ENCODE measurements around the gene FBXW2. TPM values are rescaled to one million over a fixed set of nuclear protein-coding genes. Genes with fewer than 3 reads are reported as not detected.

The FBXW2 gene
- total and polyA plus RNA-seq, 10 of the 15 experiments (the other 5 are each of a cell fraction or from before 2014, with no cell fraction given), result 2.9 to 56.9 (median 39.1) TPM

DNA sequence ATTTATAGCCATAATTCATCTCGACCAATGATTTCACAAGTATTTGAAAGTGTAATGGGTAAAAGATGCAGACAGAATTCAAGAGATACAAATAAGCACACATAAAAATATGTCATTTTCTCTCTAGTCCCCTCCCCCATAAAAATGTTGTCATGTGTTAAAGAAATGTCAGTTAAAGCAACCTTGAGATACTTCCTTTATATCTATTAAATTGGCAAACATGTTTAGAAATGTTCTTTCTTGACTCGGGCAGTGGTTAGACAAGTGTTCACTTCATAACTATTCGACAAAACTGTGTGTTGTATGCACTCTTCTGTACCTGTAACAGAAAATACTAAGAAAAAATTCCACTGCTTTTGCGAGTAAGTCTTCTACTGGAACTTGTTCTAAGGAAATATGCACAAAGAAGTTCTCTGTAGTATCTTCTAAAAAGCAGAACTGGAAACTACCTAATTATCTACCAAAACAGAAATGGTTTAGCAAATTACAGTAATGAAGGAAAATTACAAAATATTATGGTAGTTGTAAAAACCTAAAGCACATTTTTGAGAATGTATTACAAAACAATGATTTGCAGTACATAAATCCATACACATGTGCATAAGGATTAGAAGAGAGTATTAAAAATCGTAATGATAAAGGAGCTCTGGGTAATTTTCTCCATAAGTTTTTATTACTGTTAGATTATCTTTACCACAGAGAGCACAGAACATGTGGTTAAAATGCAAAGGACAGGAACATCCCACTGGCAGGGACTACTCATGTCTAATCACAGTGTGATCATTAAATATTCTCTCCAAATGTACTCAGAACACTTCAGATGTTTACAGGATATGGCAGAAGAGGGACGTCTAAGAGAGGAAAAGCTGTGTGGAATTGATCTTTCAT is 35.9 kb downstream of the FBXW2 start:
- POLR2A ChIA-PET, result interaction anchor here (0.7 kb wide), 1 partner anchor 140 kb away, joined by 3 read pairs; no protein-coding TSS in a partner anchor
- Histone ChIP-seq H3K4me1 (ENCODE audit: control insufficient read depth, insufficient read depth, low read length) (peaks cover 9% of the 10 kb centered on the region), H2AFZ (ENCODE audit: control insufficient read depth, low read depth, low read length) (no peak overlapping the region), H3K9ac (ENCODE audit: control insufficient read depth, insufficient read depth, low read length) (no peak overlapping the region), H3K4me2 (ENCODE audit: control insufficient read depth, insufficient read depth) (no peak overlapping the region), H3K27me3 (replicated peaks in 1 of 2; ENCODE audit: control insufficient read depth in 2 of 2, insufficient read depth in 2 of 2, low read length in 1 of 2) (no peaks in the 10 kb centered on the region), H3K36me3 (ENCODE audit: control insufficient read depth in 2 of 2, insufficient read depth in 2 of 2, low read length in 1 of 2) (peaks cover 2 to 13% of the 10 kb centered on the region in 2 experiments), H3K9me3 (replicated peaks; ENCODE audit: control insufficient read depth, insufficient read depth, low read length) (no peaks in the 10 kb centered on the region), H3K4me3 (no peak overlapping the region), H3K27ac (ENCODE audit: control insufficient read depth, insufficient read depth) (no peak overlapping the region), H4K20me1 (ENCODE audit: control insufficient read depth, insufficient read depth) (no peaks in the 10 kb centered on the region), H3K79me2 (ENCODE audit: control insufficient read depth, insufficient read depth, low read length) (no peaks in the 10 kb centered on the region)
- DNase-seq (ENCODE audit: low read depth, low spot score) (no peak), ATAC-seq (no peak), FAIRE-seq (no peak)
- in situ Hi-C loops (cut with MboI) (loop anchor here (5.0 kb wide), 1 partner anchor 180 kb away; no protein-coding TSS in a partner anchor), intact Hi-C loops (cut with micrococcal nuclease; ENCODE audit: unreplicated experiment) (loop anchor here (2.0 kb wide), 1 partner anchor 228 kb away; no protein-coding TSS in a partner anchor)
- RAD21 ChIA-PET (ENCODE audit: unreplicated experiment), result interaction anchor here (0.9 to 4.0 kb wide), 8 partner anchors 36 to 302 kb away, joined by 4 to 45 read pairs (median 7); partner anchors contain the start of gene FBXW2
- SMC1A ChIA-PET (ENCODE audit: uncharacterized antibody, unreplicated experiment), result interaction anchor here (0.7 to 5.9 kb wide), 20 partner anchors 9 to 399 kb away, joined by 3 to 73 read pairs (median 5); no protein-coding TSS in a partner anchor
- BruUV-seq (replicated peaks), result no TSS peak
- CTCF ChIA-PET, result interaction anchor here (0.6 to 6.2 kb wide), 37 partner anchors 9 to 634 kb away, joined by 3 to 109 read pairs (median 7); partner anchors contain the start of gene FBXW2
- 40% methylated on average over 6 of the region's 6 CpGs for WGBS (ENCODE audit: insufficient coverage, insufficient replicate concordance, low lambda C conversion rate, missing lambda C conversion rate)
- peak; percentile 66; the same call in 1 of the 2 replicates for TF ChIP-seq SPI1 (IDR thresholded peaks at IDR 0.05; ENCODE audit: borderline replicate concordance, insufficient read depth, low read depth, low read length)
- TF ChIP-seq KLF5 (IDR thresholded peaks at IDR 0.05; ENCODE audit: partially characterized antibody), result no peak
- TF ChIP-seq SREBF2 (IDR thresholded peaks at IDR 0.05; ENCODE audit: low read length), result no peak
- TF ChIP-seq ATF7 (IDR thresholded peaks at IDR 0.05; ENCODE audit: low read depth), result 0 out of 2 replicates have a peak, but pooled peaks have one; percentile 12
- TF ChIP-seq PAX8 (IDR thresholded peaks at IDR 0.05), result no peak
- TF ChIP-seq NR2C2 (IDR thresholded peaks at IDR 0.05; ENCODE audit: borderline replicate concordance, control insufficient read depth, insufficient read length, low read depth), result no peak
- TF ChIP-seq EZH2 (IDR thresholded peaks at IDR 0.05; ENCODE audit: borderline replicate concordance, control insufficient read depth, low read depth, low read length), result no peak
- TF ChIP-seq MYC (IDR thresholded peaks at IDR 0.05; ENCODE audit: insufficient read depth, insufficient read length, insufficient replicate concordance, low read length, severe bottlenecking), result no peak
- no peak for TF ChIP-seq YY1 (IDR thresholded peaks at IDR 0.05; ENCODE audit: low read depth, low read length)
- TF ChIP-seq SREBF1 (IDR thresholded peaks at IDR 0.05; ENCODE audit: low read length), result no peak
- TF ChIP-seq, protein P1, sequence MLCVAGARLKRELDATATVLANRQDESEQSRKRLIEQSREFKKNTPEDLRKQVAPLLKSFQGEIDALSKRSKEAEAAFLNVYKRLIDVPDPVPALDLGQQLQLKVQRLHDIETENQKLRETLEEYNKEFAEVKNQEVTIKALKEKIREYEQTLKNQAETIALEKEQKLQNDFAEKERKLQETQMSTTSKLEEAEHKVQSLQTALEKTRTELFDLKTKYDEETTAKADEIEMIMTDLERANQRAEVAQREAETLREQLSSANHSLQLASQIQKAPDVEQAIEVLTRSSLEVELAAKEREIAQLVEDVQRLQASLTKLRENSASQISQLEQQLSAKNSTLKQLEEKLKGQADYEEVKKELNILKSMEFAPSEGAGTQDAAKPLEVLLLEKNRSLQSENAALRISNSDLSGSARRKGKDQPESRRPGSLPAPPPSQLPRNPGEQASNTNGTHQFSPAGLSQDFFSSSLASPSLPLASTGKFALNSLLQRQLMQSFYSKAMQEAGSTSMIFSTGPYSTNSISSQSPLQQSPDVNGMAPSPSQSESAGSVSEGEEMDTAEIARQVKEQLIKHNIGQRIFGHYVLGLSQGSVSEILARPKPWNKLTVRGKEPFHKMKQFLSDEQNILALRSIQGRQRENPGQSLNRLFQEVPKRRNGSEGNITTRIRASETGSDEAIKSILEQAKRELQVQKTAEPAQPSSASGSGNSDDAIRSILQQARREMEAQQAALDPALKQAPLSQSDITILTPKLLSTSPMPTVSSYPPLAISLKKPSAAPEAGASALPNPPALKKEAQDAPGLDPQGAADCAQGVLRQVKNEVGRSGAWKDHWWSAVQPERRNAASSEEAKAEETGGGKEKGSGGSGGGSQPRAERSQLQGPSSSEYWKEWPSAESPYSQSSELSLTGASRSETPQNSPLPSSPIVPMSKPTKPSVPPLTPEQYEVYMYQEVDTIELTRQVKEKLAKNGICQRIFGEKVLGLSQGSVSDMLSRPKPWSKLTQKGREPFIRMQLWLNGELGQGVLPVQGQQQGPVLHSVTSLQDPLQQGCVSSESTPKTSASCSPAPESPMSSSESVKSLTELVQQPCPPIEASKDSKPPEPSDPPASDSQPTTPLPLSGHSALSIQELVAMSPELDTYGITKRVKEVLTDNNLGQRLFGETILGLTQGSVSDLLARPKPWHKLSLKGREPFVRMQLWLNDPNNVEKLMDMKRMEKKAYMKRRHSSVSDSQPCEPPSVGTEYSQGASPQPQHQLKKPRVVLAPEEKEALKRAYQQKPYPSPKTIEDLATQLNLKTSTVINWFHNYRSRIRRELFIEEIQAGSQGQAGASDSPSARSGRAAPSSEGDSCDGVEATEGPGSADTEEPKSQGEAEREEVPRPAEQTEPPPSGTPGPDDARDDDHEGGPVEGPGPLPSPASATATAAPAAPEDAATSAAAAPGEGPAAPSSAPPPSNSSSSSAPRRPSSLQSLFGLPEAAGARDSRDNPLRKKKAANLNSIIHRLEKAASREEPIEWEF (IDR thresholded peaks at IDR 0.05; ENCODE audit: insufficient replicate concordance, low read depth, low read length), result no peak
- no peak for TF ChIP-seq POLR2AphosphoS5 (IDR thresholded peaks at IDR 0.05; ENCODE audit: low read length)
- no peak for TF ChIP-seq CBFB (IDR thresholded peaks at IDR 0.05; ENCODE audit: low read depth)
- TF ChIP-seq RUNX3 (IDR thresholded peaks at IDR 0.05; ENCODE audit: low read length), result no peak
- no peak for TF ChIP-seq STAT1 (conservative IDR thresholded peaks at IDR 0.05)
- TF ChIP-seq POLR2A (IDR thresholded peaks at IDR 0.05; ENCODE audit: low read depth, low read length), result no peak
- no peak for TF ChIP-seq ZNF622 (IDR thresholded peaks at IDR 0.05)
- TF ChIP-seq MEF2B (IDR thresholded peaks at IDR 0.05; ENCODE audit: partially characterized antibody, poor library complexity, severe bottlenecking), result peak; percentile 9

Data from GM12878 (cell line).